ENCODE measurements around the gene RYR3.

RYR3 gene

DNA sequence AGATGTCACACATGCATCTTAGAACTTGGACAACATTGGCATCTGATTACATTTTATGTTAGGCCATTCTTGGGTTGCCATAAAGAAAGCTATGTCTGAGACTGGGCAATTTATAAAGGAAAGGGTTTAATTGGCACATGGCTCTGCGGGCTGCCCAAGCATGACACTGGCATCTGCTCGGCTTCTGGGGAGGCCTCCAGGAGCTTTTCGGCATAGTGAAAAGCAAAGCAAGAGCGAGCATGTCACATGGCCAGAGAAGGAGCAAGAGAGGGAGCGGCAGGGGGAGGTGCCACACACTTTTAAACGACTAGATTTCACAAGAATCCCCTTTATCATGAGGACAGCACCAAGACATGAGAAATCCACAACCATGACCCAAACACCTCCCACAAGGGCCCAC lies 11.3 kb downstream of the RYR3 start:
- DNase-seq = no peak

DNA sequence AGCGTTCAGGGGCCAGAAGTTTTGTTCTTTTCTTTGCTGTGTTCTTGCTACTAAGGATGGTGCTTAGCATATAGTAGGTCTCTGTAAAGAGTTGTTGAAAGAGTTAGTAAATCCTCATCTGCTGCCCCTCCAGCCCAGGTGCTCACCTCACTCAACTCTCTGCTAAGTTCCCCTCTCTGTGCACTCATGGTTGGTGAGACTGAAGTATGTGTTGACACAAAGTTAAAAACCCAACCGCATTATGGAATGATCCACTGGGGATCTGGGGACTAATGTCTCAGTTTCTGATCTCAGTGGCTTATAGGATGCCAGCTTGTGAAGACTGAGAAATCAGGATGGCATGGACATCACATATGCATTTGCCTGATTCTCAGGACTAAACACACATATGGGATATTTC lies 13.8 kb downstream of the RYR3 start:
- no peak for DNase-seq

DNA sequence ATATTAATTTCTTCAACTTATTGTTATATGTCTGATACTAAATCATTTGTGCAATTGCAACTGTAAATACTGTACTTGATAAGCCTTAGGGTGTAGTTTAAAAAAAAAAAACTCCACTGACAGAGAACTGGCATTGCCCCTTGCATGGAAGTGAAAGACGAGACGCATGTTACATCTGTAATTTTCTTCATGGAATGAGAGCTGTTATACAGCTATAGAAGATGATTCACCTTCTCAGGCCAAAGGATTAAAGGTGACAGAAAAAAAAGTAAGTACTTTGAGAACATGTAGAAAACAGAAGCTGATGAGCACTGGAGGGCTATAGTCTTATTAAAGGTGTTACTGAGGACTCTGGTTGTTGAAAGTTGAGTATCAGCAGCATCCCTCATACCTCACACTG lies 16.1 kb downstream of the RYR3 start:
- no peak for DNase-seq

DNA sequence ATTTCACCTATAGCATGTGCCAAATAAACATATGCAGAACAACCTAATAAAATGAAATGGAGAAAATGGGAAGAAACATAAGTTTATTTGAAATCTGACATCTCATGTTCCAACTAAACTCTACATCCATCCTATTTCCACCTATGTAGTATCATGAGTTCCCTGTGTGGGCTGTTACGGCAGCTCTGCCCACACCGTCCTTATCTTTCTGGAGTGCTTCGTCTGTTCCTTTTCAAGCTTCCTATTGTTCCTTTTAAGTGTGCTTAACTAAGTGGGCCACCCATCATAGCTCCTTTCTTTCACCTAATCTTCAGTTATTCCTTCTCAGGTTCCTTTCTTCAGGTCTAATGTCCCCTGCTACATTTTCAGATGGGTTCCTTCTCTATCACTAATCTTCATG lies 17.3 kb downstream of the RYR3 start:
- DNase-seq = no peak

DNA sequence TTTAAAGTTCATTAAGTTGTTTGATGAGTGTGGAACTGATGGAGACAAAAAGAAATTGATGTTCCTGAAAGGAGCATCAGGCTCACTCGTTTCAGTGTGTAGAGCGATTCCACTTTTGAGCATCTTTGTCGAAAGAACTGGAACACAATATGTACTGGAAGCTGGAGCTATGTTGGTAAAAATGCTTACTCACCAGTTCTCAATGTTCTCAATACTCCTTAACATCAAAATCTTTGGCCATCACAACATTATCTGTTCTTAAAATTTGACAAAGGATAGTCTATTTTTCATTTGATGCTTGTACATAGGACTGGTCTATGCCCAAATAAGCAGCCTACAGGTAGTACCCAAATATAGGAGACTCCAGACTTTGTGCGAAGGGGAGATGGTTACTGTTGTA lies 18.7 kb downstream of the RYR3 start:
- DNase-seq = no peak

DNA sequence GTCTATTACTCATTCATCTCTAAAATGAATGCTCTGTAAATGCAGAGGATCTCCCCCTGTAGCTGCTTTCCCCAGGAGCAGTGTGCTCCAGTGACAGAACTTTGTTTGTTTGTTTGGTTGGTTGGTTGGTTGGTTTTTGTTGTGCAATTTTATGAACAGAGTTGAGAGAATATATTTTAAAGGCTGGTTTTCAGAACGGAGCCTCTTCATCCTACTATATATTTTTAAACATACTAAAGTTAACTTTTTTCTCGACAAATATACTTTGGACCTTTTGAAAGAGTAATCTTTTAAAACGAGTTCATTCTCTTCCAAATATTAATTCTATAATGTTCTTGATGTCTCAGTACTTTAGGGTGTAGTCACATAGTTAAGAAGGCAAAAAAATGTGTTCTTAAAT lies 20.2 kb downstream of the RYR3 start:
- DNase-seq = no peak

DNA sequence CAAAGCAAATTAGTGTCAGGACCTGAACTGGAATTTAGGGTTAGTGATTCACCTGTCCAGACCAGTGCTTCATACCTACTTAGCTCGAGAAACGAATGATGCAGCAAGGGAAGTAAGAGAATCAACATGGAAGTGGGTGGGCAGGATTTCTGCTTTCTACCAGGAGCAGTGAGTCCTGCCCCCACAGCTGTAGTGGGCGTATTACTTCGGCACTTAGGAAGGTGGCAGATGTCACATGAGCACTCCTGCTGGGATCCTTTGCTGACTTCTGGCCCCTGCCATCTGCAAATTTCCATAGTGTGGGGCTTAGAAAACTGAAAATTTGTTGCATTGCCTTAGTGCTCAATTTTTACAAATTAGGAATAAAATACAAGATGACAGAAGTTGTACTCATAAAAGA lies 31.2 kb downstream of the RYR3 start:
- no peak for DNase-seq

DNA sequence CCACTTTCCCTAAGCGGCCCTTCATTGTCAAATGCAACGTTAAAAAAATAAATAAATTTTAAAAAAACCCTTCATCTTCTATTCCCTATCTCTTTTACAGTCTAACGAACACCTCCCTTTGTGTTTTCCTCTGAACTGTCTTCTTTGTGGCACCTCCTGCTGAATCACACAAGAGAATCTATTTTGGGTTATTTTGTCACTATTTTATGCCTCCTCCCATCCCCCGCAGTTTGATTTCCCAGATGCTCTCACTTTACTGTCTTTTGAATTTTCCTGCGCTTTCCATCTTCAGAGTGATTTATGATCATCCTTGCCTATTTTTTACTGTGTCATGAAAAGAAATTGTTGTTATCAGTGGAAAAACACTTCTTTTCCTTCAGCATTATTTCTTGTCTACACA lies 32.5 kb downstream of the RYR3 start:
- no peak for DNase-seq

DNA sequence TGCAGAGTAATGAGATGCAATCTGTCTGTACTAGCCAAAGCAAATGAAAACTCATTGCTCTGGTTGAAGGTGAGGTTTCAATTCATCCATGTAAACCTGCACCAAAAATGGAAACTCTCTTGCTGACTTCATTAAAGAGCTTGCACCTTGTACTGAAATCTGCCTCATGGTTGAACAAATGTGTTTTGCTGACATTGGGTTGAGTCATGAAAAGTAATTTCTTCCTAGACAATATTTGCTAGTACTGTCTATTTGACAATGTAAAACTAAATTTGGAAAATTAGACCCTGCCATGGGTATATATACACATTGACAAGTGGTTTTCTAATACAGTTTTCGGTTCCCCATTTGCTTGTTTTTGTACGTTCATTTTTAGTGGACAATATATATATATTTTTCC lies 33.3 kb downstream of the RYR3 start:
- DNase-seq = no peak

DNA sequence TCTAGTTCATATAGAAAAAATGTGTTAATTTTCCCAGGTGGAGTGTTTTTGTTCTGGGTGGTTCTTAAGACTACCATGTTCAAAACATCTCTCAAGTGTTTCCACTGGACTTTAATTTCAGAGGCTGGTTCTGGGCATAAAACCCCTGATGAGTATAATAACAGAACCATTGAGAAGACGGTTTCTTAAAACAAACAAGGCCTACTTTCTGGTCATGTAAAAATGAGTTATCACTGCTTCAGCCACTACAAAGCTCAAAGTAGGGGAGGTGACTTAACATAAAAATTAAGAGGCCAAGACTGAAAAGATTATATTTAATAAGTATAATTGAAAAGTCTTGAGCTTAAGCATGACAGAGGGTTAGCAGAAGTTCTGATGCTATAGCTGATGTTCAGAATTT lies 33.8 kb downstream of the RYR3 start:
- no peak for DNase-seq

DNA sequence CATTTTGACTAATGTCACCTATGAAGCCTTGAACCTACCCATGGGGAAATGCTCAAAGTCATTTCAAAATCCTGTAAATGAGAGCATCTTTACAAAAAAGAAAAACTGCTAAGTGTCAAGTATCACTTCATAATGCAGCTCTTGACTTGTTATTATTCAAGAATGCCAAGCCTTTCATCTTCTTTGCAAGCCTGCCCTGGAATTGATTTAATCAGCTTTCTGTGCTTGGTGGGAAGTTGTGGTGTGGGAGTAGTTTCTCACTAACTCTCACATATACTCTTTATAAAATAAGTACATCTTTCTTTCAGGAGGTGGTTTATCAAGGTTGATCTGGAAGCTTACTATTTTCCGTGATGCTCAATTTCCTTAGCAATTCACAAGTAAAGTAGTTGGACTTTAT lies 43.6 kb downstream of the RYR3 start:
- no peak for DNase-seq

DNA sequence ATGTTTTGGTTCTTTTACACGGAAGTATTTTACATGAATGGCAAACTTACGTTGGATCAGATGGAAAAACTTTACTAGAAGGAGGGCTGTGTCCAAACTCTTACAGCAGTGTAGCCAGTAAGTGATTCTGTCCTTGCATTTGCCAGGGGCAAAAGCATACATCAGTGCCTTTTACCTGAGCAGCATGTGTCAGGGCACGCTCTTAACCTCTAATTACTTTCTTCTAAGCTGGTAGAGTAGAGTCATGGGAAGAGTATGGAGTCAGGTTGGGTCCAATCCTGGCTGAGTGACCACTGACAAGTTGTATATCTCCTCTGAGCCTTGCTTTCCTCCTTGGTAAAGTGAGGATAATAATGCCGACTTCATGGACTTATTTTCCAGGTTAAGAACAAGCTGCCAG lies 47.1 kb downstream of the RYR3 start:
- DNase-seq = no peak

DNA sequence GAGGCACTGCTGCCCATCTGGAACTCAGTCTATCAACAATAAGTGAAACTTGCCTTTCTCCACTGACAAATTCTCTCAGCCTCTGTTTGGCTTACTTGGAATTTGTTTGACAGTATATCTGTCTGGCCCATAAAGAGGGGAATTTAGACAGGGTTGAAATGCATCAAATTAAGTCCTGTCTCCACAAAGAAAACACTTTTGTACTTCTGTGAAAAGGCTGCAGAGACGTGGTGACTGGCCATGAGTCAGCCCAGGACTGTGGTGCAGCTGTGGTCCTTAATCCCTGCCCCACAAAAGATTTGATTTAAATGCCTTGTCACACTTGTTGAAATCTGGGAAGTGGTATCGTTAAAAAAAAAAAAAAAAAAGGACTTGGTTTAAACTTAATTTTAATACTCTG lies 47.5 kb downstream of the RYR3 start:
- no peak for DNase-seq

DNA sequence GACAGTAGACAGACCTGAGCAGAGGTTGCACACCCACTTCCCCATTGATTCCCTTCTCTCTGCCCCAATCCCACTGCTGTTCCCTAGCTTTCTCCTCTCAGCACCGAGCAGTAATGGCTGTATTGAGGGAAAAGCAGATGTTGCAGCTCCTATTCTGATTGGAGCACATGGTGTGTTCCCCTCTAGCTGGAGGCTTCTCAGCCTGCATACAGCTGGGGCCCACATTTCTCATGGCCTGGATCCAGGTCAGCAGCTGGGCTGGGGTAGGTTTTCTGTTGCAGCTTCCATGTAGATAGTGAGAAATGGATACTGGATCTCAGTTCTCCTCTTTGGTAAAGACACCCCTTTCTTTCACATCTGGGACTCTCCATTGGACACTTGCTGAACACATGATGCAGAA lies 50.1 kb downstream of the RYR3 start:
- DNase-seq = no peak

DNA sequence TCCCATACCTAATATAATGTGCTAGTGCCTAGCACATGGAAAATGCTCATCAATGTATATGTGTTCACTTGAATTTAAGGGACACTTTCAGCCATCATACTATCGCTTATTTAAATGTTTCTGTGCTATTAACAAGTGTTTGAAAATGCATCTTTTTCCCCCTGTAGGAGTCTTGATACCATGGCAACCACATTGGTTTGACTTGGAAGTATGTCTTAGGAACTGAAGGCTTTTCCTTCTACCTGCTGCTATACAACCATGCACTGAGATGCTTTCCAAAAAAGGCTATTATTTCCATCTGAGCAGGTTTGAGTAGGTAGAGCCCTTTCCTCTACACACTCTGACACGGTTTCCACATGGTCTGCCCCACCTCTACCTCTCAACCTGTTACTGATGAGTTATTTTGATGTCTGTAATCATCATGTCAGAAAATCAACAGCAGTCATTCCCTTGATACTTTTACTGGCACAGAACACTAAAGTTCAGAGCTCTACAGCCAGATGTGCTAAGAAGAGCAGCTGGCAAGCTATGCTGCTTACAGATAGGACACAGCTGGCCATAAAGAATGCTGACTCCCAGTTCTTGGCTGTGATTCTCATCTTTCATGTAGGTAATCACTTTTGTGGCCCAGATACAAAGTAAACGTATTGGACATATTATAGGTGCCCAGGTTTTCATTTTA lies 59.3 kb downstream of the RYR3 start:
- DNase-seq = no peak

DNA sequence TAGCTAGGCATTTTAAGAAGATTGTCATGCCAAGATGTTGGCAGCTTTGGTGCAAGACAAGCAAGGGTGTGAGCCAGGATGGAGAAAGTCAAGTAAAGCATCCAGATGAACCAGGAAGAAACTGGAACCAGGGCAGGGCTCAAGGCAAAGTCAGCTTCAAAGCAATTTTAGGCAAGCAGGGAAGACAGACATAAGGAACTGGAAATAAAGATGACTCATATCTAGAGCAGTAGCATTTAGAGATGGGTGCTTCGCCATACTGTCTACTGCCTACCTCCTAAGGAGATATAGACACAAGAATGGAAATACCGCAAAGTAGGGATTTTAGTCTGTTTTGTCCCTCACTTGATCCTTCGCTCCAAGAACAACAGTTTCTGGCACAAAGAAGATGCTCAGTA lies 59.9 kb downstream of the RYR3 start:
- no peak for DNase-seq

DNA sequence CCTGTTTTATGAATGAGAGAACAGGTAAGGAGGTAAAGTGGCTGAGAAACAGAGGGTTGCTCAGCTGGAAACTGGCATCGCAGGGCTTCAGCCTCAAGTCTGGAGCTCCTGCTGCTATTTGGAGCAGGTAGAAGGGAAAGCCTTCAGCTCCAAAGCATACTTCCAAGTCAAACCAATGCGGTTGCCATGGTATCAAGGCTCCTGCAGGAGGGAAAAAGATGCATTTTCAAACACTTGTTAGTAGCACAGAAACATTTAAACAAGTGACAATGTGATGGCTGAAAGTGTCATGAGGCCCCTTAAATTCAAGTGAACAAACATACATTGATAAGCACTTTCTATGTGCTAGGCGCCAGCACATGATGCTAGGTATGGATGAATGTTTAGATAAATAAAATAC lies 60.4 kb downstream of the RYR3 start:
- DNase-seq = no peak

DNA sequence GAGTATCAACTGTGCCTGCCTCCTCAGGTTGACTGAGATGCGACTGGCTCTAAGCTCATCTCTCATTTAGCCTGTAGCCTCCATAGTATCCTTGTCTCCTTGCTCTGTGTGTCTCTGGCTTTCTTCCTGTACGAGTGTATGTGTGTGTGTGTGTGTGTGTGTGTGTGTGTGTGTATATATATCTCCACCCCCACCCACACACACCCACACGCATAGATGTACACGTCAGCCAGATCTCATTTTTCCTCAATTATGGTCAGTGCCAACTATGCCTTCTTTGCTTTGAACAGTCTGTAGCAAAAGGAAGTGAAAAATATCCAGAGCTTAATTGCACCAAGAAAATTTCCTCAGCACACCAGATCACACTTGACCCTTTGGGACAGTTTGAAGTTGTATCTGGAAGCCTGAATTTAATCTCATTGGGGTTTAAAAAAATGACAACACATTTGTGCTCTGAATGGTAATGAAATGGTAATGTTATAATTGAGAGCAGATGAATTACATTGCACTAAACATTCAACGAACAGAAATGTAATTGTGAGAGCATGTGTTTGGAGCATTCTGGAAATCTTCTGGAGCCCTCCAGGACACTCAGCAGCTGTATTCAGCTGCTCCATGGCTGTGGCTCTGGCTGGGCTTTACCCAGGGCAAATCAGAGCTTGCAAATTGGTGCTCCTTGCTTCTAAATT lies 63.6 kb downstream of the RYR3 start:
- DNase-seq = no peak

DNA sequence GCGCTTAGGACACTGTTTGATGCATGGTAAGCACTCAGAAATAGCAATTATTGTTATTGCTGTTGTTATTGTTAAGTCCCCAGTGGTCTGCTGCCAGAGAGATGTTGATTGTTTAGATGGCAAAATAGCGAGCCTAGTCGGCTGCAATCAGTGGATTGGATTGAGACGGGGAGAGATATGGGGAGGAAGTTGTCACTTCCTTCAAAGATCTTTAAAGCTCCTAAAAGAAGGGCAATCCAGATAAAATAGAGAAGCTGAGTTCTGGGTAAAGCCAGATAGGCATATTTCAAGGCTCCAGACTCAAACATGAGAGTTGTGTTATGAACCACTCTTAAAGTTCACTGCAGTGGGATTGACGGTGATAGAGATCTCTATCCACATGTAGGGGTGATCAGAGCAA lies 64.5 kb downstream of the RYR3 start:
- DNase-seq = no peak

DNA sequence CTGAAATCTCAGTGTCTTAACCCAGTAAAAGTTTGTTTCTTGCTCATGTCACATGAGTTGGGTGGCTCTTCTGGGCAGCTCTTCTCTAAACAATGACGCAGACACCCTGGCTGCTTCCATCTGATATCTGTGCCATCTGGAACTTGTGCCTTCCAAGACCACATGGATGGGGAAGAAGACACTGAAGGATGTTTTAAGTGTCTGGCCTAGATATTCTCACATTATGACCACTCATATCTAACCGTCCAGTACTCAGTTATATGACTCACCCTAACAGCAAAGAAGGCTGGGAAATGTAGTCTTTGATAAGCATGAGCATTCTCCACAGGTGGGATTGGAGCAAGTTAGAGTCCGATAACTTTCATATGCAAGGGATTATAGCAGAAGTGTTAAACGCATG lies 66.4 kb downstream of the RYR3 start:
- DNase-seq = no peak

DNA sequence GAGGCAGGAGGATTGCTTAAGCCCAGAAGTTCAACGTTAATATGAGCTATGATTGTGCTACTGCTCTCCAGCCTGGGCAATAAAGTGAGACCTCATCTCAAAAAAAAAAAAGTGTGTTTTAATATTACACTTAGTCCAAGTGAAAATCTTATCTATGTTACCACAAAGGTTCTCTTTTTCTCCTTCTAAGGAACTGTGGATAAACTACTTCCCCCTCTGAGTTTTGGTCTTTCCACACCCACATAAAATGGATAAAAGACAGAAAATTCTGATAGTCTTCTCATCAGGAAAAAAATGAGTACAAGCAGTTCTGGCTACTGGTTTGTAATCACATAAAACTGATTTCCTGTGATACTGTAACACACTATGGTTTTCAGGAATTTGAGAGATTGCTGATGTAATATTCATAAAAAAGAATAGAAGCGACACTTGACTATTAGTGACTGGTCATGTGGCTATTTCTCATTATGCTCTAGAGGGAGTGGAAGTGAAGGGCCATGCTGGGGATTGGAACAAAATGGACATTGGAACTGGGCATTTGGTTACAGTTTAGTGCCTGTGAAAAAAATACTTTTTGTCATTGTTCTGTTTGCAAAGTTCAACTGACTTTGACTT lies 68.2 kb downstream of the RYR3 start:
- no peak for DNase-seq

DNA sequence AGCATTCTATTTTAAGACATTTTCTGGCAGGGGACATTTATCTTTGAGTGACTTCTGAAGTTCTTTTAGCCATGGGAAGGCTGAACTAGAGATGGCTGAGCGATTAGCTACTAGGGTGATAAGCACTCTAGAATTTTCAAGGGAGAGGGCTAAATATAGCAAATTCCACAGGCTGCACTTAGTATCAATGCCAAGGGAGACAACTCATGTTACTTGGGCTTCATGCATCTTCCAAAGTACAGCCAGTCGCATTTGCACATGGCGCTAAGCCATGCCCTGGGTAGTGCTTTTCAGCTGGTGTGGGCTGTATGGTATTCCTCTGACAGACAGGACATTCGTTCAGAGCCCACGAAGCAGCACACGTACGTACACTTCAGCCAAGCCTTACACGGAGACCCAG lies 69.6 kb downstream of the RYR3 start:
- DNase-seq = no peak

DNA sequence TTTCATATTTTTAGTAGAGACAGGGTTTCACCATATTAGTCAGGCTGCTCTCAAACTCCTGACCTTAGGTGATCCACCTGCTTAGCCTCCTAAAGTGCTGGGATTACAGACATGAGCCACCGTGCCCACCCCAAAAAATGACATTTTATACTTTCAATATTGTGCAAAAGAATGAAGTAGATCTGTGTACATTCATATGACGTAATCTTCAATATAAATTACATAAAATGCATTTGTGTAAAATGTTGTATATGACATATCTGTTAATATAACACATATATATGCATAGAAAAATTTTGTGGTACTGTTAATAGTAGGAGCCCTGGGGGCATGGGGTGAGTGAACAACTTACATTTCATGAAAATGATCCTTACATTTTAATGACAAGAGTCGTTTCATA lies 71.7 kb downstream of the RYR3 start:
- DNase-seq = no peak

DNA sequence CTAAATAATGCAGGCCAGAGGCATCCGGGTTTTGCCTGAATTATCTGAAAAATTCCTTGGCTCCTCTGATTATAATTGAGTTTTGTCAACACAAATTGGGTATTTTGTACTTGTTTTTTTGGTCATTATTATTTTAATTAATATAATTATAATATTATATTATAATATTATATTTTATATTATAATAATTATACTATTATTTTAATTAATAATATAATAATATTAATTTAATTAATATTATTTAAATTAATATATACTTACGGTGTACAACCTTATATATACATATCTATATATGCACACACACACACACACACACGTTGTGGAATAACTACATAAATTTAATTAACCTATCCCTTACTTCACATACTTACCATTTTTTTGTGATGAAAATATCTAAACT lies 73.5 kb downstream of the RYR3 start:
- DNase-seq = no peak

DNA sequence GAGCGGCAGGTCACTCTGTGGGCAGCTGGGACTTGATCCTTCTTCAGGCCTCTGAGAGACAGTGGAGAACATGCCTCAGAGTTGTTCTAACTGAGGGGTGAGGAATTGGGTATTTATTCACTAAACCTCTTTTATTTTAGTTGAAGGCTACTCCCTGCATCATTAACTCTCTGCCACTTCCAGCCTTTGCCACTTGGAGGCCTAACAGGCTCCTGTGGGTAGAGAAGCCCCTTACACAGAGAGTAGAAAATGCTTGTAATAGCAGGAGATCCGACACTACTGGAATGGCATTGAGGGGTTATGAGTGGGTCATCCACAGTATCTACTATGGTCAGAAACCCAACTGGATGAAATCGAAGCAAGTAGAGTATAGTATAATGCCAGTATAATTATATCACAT lies 81.7 kb downstream of the RYR3 start:
- no peak for DNase-seq
